K562 (cell line): Measurements from ENCODE around the gene WDPCP. TPM values are rescaled to one million over a fixed set of nuclear protein-coding genes. Genes with fewer than 3 reads are reported as not detected.

Source experiments
- ATAC-seq: fragments of 200-7000 bp; cut with Tn5 transposase; 3 replicates; pipeline ENCODE4 v1.9.1; 2020; ENCODE audit warnings: moderate library complexity
- BruUV-seq: library from RNA; stranded (reverse); fragments of 400-500 nt; replicated peaks from 2 replicates; lab custom pipeline; 2021; lab: Mats Ljungman, UMichigan
- CTCF ChIA-PET: fragments of 300-600 bp; formaldehyde crosslinking; extraction: SDS; loops from one replicate; lab custom pipeline; 2021; ENCODE audit warnings: low intra/inter-chr PET ratio; lab: Yijun Ruan, JAX
- POLR2A ChIA-PET: fragments of 300-600, 350-650 bp; sonication (Branson Sonifier 250); formaldehyde crosslinking; extraction: SDS; loops from one replicate; lab custom pipeline; 2021; ENCODE audit warnings: antibody characterized with exemption, inconsistent platforms; lab: Yijun Ruan, JAX
- DNase-seq, 4 experiments: peaks; one replicate each; pipeline versions ENCODE4 v3.0.0 to v3.0.0-alpha.2; 2011 to 2018; ENCODE audit warnings: low spot score in 3 of 4, mixed read lengths in 3 of 4; ENCODE audit errors: extremely low read depth in 1 of 4
- FAIRE-seq: peaks from 2 replicates; lab custom pipeline; 2011; peaks lifted over from hg19 to GRCh38; lab: Jason Lieb, UNC
- H2AFZ ChIP-seq: 2 replicates; pipeline ENCODE4 v1.6.0; 2011; ENCODE audit warnings: low read depth, low read length, control low read depth, inconsistent platforms
- H3K27ac ChIP-seq: fragments of 200-600 bp; 3 replicates; pipeline ENCODE4 v1.8.0; 2011; ENCODE audit warnings: low read depth, mild to moderate bottlenecking, control low read depth, inconsistent platforms, low read length, moderate library complexity, mixed read lengths; ENCODE audit errors: extremely low read depth
- H3K27me3 ChIP-seq, 2 experiments: fragments of 300-600 bp in 1 of 2; 2 replicates in 1 of 2; 3 replicates in 1 of 2; pipeline versions ENCODE4 v1.6.0 to v1.8.0; 2011; ENCODE audit warnings: inconsistent platforms in 2 of 2, low read length in 2 of 2, mild to moderate bottlenecking in 1 of 2, mixed read lengths in 1 of 2, moderate library complexity in 1 of 2; ENCODE audit not compliant: control insufficient read depth in 2 of 2, insufficient read depth in 2 of 2
- H3K36me3 ChIP-seq: fragments of 300-600 bp; 3 replicates; pipeline ENCODE4 v1.8.0; 2011; ENCODE audit warnings: mild to moderate bottlenecking, low read length, inconsistent platforms; ENCODE audit not compliant: control insufficient read depth, insufficient read depth
- H3K4me1 ChIP-seq, 2 experiments: fragments of 200-600 bp in 1 of 2; replicated peaks in 1 of 2; 2 replicates in 1 of 2; 3 replicates in 1 of 2; pipeline versions ENCODE4 v1.5.1 to v1.8.0; 2011; ENCODE audit warnings: inconsistent platforms in 2 of 2, low read length in 2 of 2, mild to moderate bottlenecking in 1 of 2, mixed read lengths in 1 of 2, moderate library complexity in 1 of 2; ENCODE audit not compliant: control insufficient read depth in 2 of 2, insufficient read depth in 2 of 2
- H3K4me2 ChIP-seq: 2 replicates; pipeline ENCODE4 v1.6.1; 2011; ENCODE audit warnings: low read length, control low read depth, inconsistent platforms, mixed read lengths; ENCODE audit not compliant: insufficient read depth
- H3K4me3 ChIP-seq: fragments of 200-600 bp; sonication (generic), shearing (Covaris generic); 2 replicates; pipeline ENCODE4 v1.5.1; 2016; ENCODE audit warnings: control low read depth, inconsistent platforms
- H3K79me2 ChIP-seq: fragments of 200-600 bp; 3 replicates; pipeline ENCODE4 v1.8.0; 2011; ENCODE audit warnings: low read length, inconsistent platforms; ENCODE audit not compliant: control insufficient read depth, insufficient read depth
- H3K9ac ChIP-seq, 2 experiments: 2 replicates each; pipeline versions ENCODE4 v1.6.0 to v1.6.1; 2011; ENCODE audit warnings: low read depth in 2 of 2, low read length in 2 of 2, control low read depth in 1 of 2, inconsistent platforms in 1 of 2, mild to moderate bottlenecking in 1 of 2, mixed read lengths in 1 of 2; ENCODE audit not compliant: insufficient read depth in 1 of 2
- H3K9me1 ChIP-seq: one replicate; pipeline ENCODE4 v1.6.0; 2011; ENCODE audit warnings: inconsistent platforms, mild to moderate bottlenecking, low read length, moderate library complexity; ENCODE audit not compliant: control insufficient read depth, insufficient read depth
- H3K9me3 ChIP-seq: replicated peaks from 2 replicates; pipeline ENCODE4 v1.5.1; 2011; ENCODE audit warnings: low read depth, low read length, inconsistent platforms; ENCODE audit not compliant: control insufficient read depth, insufficient read depth
- H4K20me1 ChIP-seq: replicated peaks from 2 replicates; pipeline ENCODE4 v1.6.1; 2011; ENCODE audit warnings: low read length, inconsistent platforms, mixed read lengths; ENCODE audit not compliant: control insufficient read depth, insufficient read depth
- CBX3 ChIP-seq, 2 experiments: IDR thresholded peaks; 1 replicate in 1 of 2; 2 replicates in 1 of 2; pipeline ENCODE4 v1.6.1; 2012; ENCODE audit warnings: inconsistent platforms in 2 of 2, low read length in 2 of 2, borderline replicate concordance in 1 of 2, control low read depth in 1 of 2
- CBX5 ChIP-seq: IDR thresholded peaks from 2 replicates; pipeline ENCODE4 v1.6.1; 2014; ENCODE audit warnings: low read depth, borderline replicate concordance
- ESRRB ChIP-seq: fragments of 250-450 bp; sonication (Bioruptor Pico); IDR thresholded peaks from 2 replicates; pipeline ENCODE4 v1.5.0; 2020; ENCODE audit warnings: mild to moderate bottlenecking, moderate library complexity, borderline replicate concordance
- LARP7 ChIP-seq: fragments of 450-650 bp; IDR thresholded peaks from 2 replicates; pipeline ENCODE4 v1.6.1; 2016
- NR4A1 ChIP-seq, 2 experiments: fragments of 250-450 bp in 1 of 2; fragments of 450-650 bp in 1 of 2; sonication (Bioruptor Pico) in 1 of 2; IDR thresholded peaks; 2 replicates each; pipeline versions ENCODE4 v1.4.0 to v1.6.1; 2016 to 2020; ENCODE audit warnings: mild to moderate bottlenecking in 2 of 2, missing compliant biosample characterization in 1 of 2, missing genetic modification characterization in 1 of 2, moderate library complexity in 1 of 2
- RFX7 ChIP-seq: fragments of 250-450 bp; sonication (Bioruptor Pico); IDR thresholded peaks from 2 replicates; pipeline ENCODE4 v1.5.1; 2021; ENCODE audit warnings: mild to moderate bottlenecking
- SRSF3 ChIP-seq: fragments of 200-400 bp; formaldehyde crosslinking; IDR thresholded peaks from 2 replicates; pipeline ENCODE4 v1.6.1; 2016; ENCODE audit warnings: mild to moderate bottlenecking, low read length, moderate library complexity; ENCODE audit not compliant: insufficient read depth
- ZNF3 ChIP-seq: fragments of 250-450 bp; sonication (Bioruptor Pico); IDR thresholded peaks from 2 replicates; pipeline ENCODE4 v1.5.0; 2021; ENCODE audit warnings: mild to moderate bottlenecking, moderate library complexity
- ZNF316 ChIP-seq: fragments of 450-650 bp; IDR thresholded peaks from 2 replicates; pipeline ENCODE4 v1.6.1; 2016
- WGBS: fragments of 100-300 bp; shearing (Covaris generic); methylation state at CpG from one replicate; pipeline ENCODE4 v1.1.6; 2016; ENCODE audit warnings: low coverage, mixed read lengths; ENCODE audit not compliant: insufficient coverage; ENCODE audit errors: missing lambda C conversion rate; 5-methylcytosine and 5-hydroxymethylcytosine counted together
- in situ Hi-C: fragments of 300-500 bp; cut with MboI; formaldehyde crosslinking; loops from 4 replicates; pipeline ENCODE4 v1.15.0; 2018; ENCODE audit warnings: inconsistent platforms, mixed read lengths
- intact Hi-C: fragments of 100-400 bp; cut with micrococcal nuclease; formaldehyde crosslinking; loops from 2 replicates; pipeline ENCODE4 v1.14.2; 2022
- polyA plus RNA-seq, 8 experiments: library from polyadenylated mRNA; depleted of rRNA in 4 of 8; stranded (reverse) in 5 of 8; unstranded in 3 of 8; fragments of >200 nt; fragmentation: Nextera tagmentation in 2 of 8; fragmentation: Illumina TruSeq in 1 of 8; extraction: Ambion mirVana in 2 of 8; extraction: Trizol in 1 of 8; gene quantifications; 2 replicates each; pipeline versions ENCODE4 v1.2.1 to v1.2.3, GENCODE V29; 2011 to 2014; ENCODE audit warnings: inconsistent platforms in 1 of 8, missing spikeins in 1 of 8
- total RNA-seq, 7 experiments: library from RNA; depleted of rRNA in 6 of 7; stranded (reverse); fragments of >200 nt in 6 of 7; fragmentation: Illumina TruSeq in 2 of 7; extraction: Trizol in 2 of 7; gene quantifications; 2 replicates each; pipeline versions ENCODE4 v1.2.1 to v1.2.3, GENCODE V29; 2011 to 2021; ENCODE audit warnings: low replicate concordance in 1 of 7
- TF ChIP-seq, protein P1 (sequence below): sonication (generic); formaldehyde crosslinking; IDR thresholded peaks from 2 replicates; pipeline ENCODE4 v1.8.0; 2022; ENCODE audit warnings: mild to moderate bottlenecking, missing genetic modification reagents
- TF ChIP-seq, protein P2 (sequence below), 2 experiments: IDR thresholded peaks in 1 of 2; conservative IDR thresholded peaks in 1 of 2; 2 replicates each; pipeline ENCODE4 v1.6.1; 2016; ENCODE audit warnings: low read depth in 2 of 2, mild to moderate bottlenecking in 1 of 2, missing compliant biosample characterization in 1 of 2, missing genetic modification characterization in 1 of 2, moderate library complexity in 1 of 2

Gene WDPCP
- total and polyA plus RNA-seq, 9 of the 15 experiments (the other 6 are each of a cell fraction or from before 2014, with no cell fraction given): 1.4 to 6.4 (median 5.5) TPM

DNA sequence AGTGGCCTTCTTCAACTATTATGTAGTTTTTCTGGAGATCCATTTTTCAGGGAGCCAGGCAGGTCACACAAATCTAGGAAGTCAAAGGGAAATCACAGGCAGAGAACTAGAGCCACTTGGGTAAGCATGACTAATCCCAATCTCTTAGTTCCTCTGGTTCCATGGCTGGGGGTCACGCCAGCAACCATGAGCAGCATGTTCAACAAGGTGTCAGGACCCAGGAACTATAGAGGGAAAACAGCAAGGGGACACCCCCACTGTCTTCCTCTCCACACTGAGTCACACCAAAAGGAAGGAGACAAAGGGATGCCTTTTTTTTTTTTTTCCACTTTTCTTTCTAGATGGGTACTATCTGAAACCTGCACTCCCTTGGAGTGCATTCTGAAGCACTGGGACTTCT lies 286.8 kb downstream of the WDPCP start:
- no peak overlapping the region for H3K9ac ChIP-seq
- WGBS: 40% methylated on average over 1 of the region's 1 CpG
- no peak overlapping the region for H2AFZ ChIP-seq
- ChIA-PET POLR2A (no interaction called here), CTCF (interaction anchor here (0.6 kb wide), 1 partner anchor 844 kb away, joined by 3 read pairs; no protein-coding TSS in a partner anchor)
- no peak overlapping the region for H3K4me2 ChIP-seq
- no peaks in the 10 kb centered on the region for H3K27me3 ChIP-seq
- TF ChIP-seq CBX5 (peak; percentile 79), RFX7 (CRISPR knock-in tag) (no peak), CBX3 (IDR thresholded peaks at IDR 0.05; ENCODE audit: borderline replicate concordance in 1 of 2, low read length in 2 of 2) (0 out of 3 replicates have a peak, but pooled peaks of 1 of the 2 experiments have one; percentile 19)
- no peaks in the 10 kb centered on the region for H3K79me2 ChIP-seq
- no TSS peak for BruUV-seq
- no peaks in the 10 kb centered on the region; the same call in 1 of the 2 replicates for H3K9me3 ChIP-seq
- no peak overlapping the region for H3K27ac ChIP-seq
- intact Hi-C loops (loop anchor here (5.0 kb wide), 1 partner anchor 844 kb away; no protein-coding TSS in a partner anchor), in situ Hi-C loops (no loop called here)
- H4K20me1 ChIP-seq: no peaks in the 10 kb centered on the region
- DNase-seq (no peak), ATAC-seq (no peak), FAIRE-seq (no peak)
- H3K9me1 ChIP-seq: no peaks in the 10 kb centered on the region
- no peaks in the 10 kb centered on the region for H3K4me1 ChIP-seq
- H3K36me3 ChIP-seq: no peaks in the 10 kb centered on the region
- no peak overlapping the region for H3K4me3 ChIP-seq

DNA sequence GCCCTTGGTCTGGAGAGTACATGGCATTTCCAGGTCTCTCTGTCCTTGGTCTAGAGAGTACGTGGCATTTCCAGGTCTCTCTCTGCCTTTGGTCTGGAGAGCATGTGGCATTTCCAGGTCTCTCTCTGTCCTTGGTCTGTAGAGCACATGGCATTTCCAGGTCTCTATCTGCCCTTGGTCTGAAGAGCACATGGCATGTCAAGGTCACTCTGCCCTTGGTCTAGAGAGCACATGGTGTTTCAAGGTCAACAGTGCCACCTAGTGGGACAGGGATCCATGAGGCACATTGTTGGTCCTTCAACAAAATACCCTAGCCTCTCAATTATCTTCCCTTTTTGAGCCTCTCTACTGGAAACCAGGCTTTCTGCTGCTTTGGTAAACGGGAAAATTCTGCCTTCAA lies 287.4 kb downstream of the WDPCP start:
- no peaks in the 10 kb centered on the region for H3K9me1 ChIP-seq
- in situ Hi-C loops: no loop called here
- H3K27me3 ChIP-seq: no peaks in the 10 kb centered on the region
- H3K9ac ChIP-seq: no peak overlapping the region
- H2AFZ ChIP-seq: peak overlapping the region; percentile 36; the same call in 1 of the 2 replicates
- H3K36me3 ChIP-seq: no peaks in the 10 kb centered on the region
- ATAC-seq (no peak), DNase-seq (peak in 3 of 4 experiments; percentile 10 to 53 (median 12)), FAIRE-seq (peak; percentile 37)
- ChIA-PET POLR2A (no interaction called here), CTCF (no interaction called here)
- no peak overlapping the region; the same call in 2 of the 3 replicates for H3K27ac ChIP-seq
- no TSS peak for BruUV-seq
- H3K4me2 ChIP-seq: no peak overlapping the region
- H4K20me1 ChIP-seq: no peaks in the 10 kb centered on the region
- WGBS: 47% methylated on average over 2 of the region's 2 CpGs
- H3K79me2 ChIP-seq: no peaks in the 10 kb centered on the region
- H3K4me1 ChIP-seq: no peaks in the 10 kb centered on the region
- no peak overlapping the region for H3K4me3 ChIP-seq
- intact Hi-C loops: loop anchor here (5.0 kb wide), 1 partner anchor 844 kb away; no protein-coding TSS in a partner anchor
- H3K9me3 ChIP-seq: no peaks in the 10 kb centered on the region; the same call in 1 of the 2 replicates
- TF ChIP-seq, protein P1, sequence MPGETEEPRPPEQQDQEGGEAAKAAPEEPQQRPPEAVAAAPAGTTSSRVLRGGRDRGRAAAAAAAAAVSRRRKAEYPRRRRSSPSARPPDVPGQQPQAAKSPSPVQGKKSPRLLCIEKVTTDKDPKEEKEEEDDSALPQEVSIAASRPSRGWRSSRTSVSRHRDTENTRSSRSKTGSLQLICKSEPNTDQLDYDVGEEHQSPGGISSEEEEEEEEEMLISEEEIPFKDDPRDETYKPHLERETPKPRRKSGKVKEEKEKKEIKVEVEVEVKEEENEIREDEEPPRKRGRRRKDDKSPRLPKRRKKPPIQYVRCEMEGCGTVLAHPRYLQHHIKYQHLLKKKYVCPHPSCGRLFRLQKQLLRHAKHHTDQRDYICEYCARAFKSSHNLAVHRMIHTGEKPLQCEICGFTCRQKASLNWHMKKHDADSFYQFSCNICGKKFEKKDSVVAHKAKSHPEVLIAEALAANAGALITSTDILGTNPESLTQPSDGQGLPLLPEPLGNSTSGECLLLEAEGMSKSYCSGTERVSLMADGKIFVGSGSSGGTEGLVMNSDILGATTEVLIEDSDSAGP (CRISPR knock-in tag): no peak
- TF ChIP-seq ZNF3 (CRISPR knock-in tag) (no peak), NR4A1 (CRISPR knock-in tag; IDR thresholded peaks at IDR 0.05) (no peak), NR4A1 (tag; IDR thresholded peaks at IDR 0.05) (no peak), ZNF316 (no peak), LARP7 (no peak), SRSF3 (no peak), ESRRB (CRISPR knock-in tag) (no peak)
- TF ChIP-seq, protein P2, sequence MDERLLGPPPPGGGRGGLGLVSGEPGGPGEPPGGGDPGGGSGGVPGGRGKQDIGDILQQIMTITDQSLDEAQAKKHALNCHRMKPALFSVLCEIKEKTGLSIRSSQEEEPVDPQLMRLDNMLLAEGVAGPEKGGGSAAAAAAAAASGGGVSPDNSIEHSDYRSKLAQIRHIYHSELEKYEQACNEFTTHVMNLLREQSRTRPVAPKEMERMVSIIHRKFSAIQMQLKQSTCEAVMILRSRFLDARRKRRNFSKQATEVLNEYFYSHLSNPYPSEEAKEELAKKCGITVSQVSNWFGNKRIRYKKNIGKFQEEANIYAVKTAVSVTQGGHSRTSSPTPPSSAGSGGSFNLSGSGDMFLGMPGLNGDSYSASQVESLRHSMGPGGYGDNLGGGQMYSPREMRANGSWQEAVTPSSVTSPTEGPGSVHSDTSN (CRISPR knock-in tag; IDR thresholded peaks at IDR 0.05; ENCODE audit: low read depth): no peak
- TF ChIP-seq, protein P2 (tag; conservative IDR thresholded peaks at IDR 0.05; ENCODE audit: low read depth): no peak
